ENCODE results near the gene CELF2. TPM values are rescaled to one million over a fixed set of nuclear protein-coding genes. Genes with fewer than 3 reads are reported as not detected.

The CELF2 gene
- total RNA-seq, 2 donors from 2014 or later: 10.4 to 11.2 TPM

DNA sequence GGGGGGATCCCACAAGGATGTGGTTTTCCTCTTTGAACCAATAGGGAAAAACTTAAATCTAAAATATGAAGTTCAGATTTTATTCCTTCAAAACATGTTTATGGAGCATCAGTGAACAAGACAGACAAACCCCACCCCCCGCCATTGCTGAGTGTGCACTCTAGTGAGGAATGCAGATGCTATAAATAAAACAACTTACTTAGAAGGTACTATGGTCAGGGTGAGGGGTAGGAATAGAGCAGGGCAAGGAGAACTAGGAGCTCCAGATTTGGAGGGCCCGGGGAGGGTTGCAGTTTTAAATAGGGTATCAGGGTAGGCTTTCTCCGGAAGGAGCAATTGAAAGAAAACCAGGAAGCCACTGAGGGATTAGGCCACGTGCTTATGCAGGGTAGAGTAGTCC, 47.9 kb downstream of the CELF2 start:
- no peak overlapping the region for H3K4me3 ChIP-seq
- no peak for TF ChIP-seq POLR2A (IDR thresholded peaks at IDR 0.05)
- TF ChIP-seq, protein P1, sequence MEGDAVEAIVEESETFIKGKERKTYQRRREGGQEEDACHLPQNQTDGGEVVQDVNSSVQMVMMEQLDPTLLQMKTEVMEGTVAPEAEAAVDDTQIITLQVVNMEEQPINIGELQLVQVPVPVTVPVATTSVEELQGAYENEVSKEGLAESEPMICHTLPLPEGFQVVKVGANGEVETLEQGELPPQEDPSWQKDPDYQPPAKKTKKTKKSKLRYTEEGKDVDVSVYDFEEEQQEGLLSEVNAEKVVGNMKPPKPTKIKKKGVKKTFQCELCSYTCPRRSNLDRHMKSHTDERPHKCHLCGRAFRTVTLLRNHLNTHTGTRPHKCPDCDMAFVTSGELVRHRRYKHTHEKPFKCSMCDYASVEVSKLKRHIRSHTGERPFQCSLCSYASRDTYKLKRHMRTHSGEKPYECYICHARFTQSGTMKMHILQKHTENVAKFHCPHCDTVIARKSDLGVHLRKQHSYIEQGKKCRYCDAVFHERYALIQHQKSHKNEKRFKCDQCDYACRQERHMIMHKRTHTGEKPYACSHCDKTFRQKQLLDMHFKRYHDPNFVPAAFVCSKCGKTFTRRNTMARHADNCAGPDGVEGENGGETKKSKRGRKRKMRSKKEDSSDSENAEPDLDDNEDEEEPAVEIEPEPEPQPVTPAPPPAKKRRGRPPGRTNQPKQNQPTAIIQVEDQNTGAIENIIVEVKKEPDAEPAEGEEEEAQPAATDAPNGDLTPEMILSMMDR (IDR thresholded peaks at IDR 0.05): no peak
- H3K27me3 ChIP-seq: no peaks in the 10 kb centered on the region
- no peaks in the 10 kb centered on the region for H3K4me1 ChIP-seq
- intact Hi-C loops (cut with DNase I): no loop called here
- H3K9me3 ChIP-seq: no peaks in the 10 kb centered on the region
- no peak overlapping the region for H3K27ac ChIP-seq
- DNase-seq: no peak
- WGBS, 2 donors: 73 to 76% methylated on average over 4 of the region's 4 CpGs
- ATAC-seq: no peak
- no peaks in the 10 kb centered on the region for H3K36me3 ChIP-seq (replicated peaks in 1 of 2; ENCODE audit: insufficient read depth in 1 of 2, low read depth in 2 of 2)

- 71 to 80% methylated on average over 4 of the region's 4 CpGs for WGBS, 2 donors
Observed at GRCh38 chr10:11066520-11066919, 48.8 kb downstream of the CELF2 start.

GRCh38 chr10:11068861-11069633, 51.4 kb downstream of the CELF2 start:
- Histone ChIP-seq H3K4me3 (no peak overlapping the region), H3K36me3 (replicated peaks in 1 of 2; ENCODE audit: insufficient read depth in 1 of 2, low read depth in 2 of 2) (no peaks in the 10 kb centered on the region), H3K4me1 (no peaks in the 10 kb centered on the region), H3K27ac (no peak overlapping the region), H3K9me3 (no peaks in the 10 kb centered on the region), H3K27me3 (no peaks in the 10 kb centered on the region)
- intact Hi-C loops (cut with DNase I): no loop called here
- no peak for DNase-seq
- 75 to 77% methylated on average over 4 of the region's 4 CpGs for WGBS, 2 donors
- no peak for ATAC-seq
- no peak for TF ChIP-seq POLR2A (IDR thresholded peaks at IDR 0.05)
- TF ChIP-seq, protein P1 (IDR thresholded peaks at IDR 0.05): no peak

More at GRCh38 chr10:11066520-11066919, 48.8 kb downstream of the CELF2 start:
- no peak overlapping the region for H3K4me3 ChIP-seq
- H3K36me3 ChIP-seq (replicated peaks in 1 of 2; ENCODE audit: insufficient read depth in 1 of 2, low read depth in 2 of 2): no peaks in the 10 kb centered on the region
- no peaks in the 10 kb centered on the region for H3K9me3 ChIP-seq
- TF ChIP-seq, protein P1 (IDR thresholded peaks at IDR 0.05): no peak
- TF ChIP-seq POLR2A (IDR thresholded peaks at IDR 0.05): no peak
- no peak overlapping the region for H3K27ac ChIP-seq
- no peaks in the 10 kb centered on the region for H3K4me1 ChIP-seq
- intact Hi-C loops (cut with DNase I): no loop called here
- ATAC-seq (no peak), DNase-seq (no peak)
- no peaks in the 10 kb centered on the region for H3K27me3 ChIP-seq

DNA sequence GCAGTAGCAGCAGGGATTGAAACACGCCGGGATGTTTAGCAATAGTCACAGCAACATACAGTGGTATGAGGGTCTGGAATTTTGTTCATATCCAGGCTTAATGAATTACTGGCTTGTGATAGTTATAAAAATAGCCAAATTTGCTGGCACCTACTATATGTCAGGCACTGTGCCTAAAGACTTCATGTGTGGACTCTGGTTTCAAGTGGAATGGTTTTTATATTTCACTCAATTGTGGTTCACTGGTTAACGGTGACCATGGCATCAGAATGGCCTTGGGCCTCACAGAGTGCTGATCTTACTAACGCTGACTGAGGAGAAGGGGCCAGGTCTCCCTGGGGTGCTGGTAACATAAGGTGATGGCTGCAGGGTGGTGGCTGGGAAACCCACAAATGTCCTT, 55.7 kb downstream of the CELF2 start:
- TF ChIP-seq, protein P1 (IDR thresholded peaks at IDR 0.05): no peak
- TF ChIP-seq POLR2A (IDR thresholded peaks at IDR 0.05): no peak
- ATAC-seq (no peak), DNase-seq (no peak)
- intact Hi-C loops (cut with DNase I): no loop called here
- Histone ChIP-seq H3K9me3 (no peaks in the 10 kb centered on the region), H3K27ac (no peak overlapping the region), H3K4me3 (no peak overlapping the region), H3K27me3 (no peaks in the 10 kb centered on the region), H3K4me1 (no peaks in the 10 kb centered on the region), H3K36me3 (replicated peaks in 1 of 2; ENCODE audit: insufficient read depth in 1 of 2, low read depth in 2 of 2) (no peaks in the 10 kb centered on the region)
- WGBS, 2 donors: 54 to 57% methylated on average over 4 of the region's 4 CpGs

Measured in body of pancreas (tissue), 4 donors.